Measurements from ENCODE around the gene SP2.

The SP2 gene

GRCh38 chr17:47949197-47949759 is 53.2 kb downstream of the SP2 start:
- Histone ChIP-seq H3K36me3 (ENCODE audit: control insufficient read depth, insufficient read depth, low read length) (no peaks in the 10 kb centered on the region), H3K56ac (ENCODE audit: low read length) (peak overlapping the region; percentile 68), H3K79me2 (ENCODE audit: control insufficient read depth, insufficient read depth, low read length) (no peaks in the 10 kb centered on the region), H3K4me3 (ENCODE audit: low read length) (no peak overlapping the region), H2BK5ac (ENCODE audit: low read length) (no peak overlapping the region), H3K79me1 (ENCODE audit: low read length) (no peaks in the 10 kb centered on the region), H2BK120ac (ENCODE audit: low read depth, low read length) (no peak overlapping the region), H3K9ac (ENCODE audit: low read length) (peak overlapping the region; percentile 40), H4K5ac (ENCODE audit: low read length) (no peak overlapping the region), H3K18ac (ENCODE audit: low read length) (peak overlapping the region; percentile 42), H3K4me1 (ENCODE audit: control insufficient read depth, low read depth, low read length) (peaks cover 2% of the 10 kb centered on the region), H3K27ac (ENCODE audit: low read depth, low read length) (no peak overlapping the region), H3K4me2 (ENCODE audit: low read length) (peak overlapping the region; percentile 10), H4K8ac (ENCODE audit: low read depth, low read length) (no peak overlapping the region), H2AK5ac (ENCODE audit: low read length) (no peak overlapping the region), H3K4ac (ENCODE audit: low read depth, low read length) (no peak overlapping the region), H3K23ac (ENCODE audit: low read length) (no peak overlapping the region), H3K27me3 (ENCODE audit: insufficient read depth, low read length, poor library complexity) (no peaks in the 10 kb centered on the region), H2BK15ac (replicated peaks; ENCODE audit: low read depth) (peak overlapping the region; percentile 8)
- DNase-seq: peak; percentile 88
- WGBS (ENCODE audit: extremely low coverage, insufficient coverage, low lambda C conversion rate): no CpG with 5 or more reads among the region's 22 CpGs

GRCh38 chr17:47949946-47950345 is 53.9 kb downstream of the SP2 start:
- Histone ChIP-seq H2BK15ac (replicated peaks; ENCODE audit: low read depth) (no peak overlapping the region), H3K18ac (ENCODE audit: low read length) (no peak overlapping the region), H2BK5ac (ENCODE audit: low read length) (no peak overlapping the region), H3K79me1 (ENCODE audit: low read length) (no peaks in the 10 kb centered on the region), H3K4me1 (ENCODE audit: control insufficient read depth, low read depth, low read length) (peaks cover 2% of the 10 kb centered on the region), H3K23ac (ENCODE audit: low read length) (no peak overlapping the region), H3K27ac (ENCODE audit: low read depth, low read length) (no peak overlapping the region), H3K4me2 (ENCODE audit: low read length) (no peak overlapping the region), H4K8ac (ENCODE audit: low read depth, low read length) (no peak overlapping the region), H3K27me3 (ENCODE audit: insufficient read depth, low read length, poor library complexity) (no peaks in the 10 kb centered on the region), H2AK5ac (ENCODE audit: low read length) (no peak overlapping the region), H4K5ac (ENCODE audit: low read length) (no peak overlapping the region), H3K36me3 (ENCODE audit: control insufficient read depth, insufficient read depth, low read length) (no peaks in the 10 kb centered on the region), H3K9ac (ENCODE audit: low read length) (peak overlapping the region; percentile 40), H3K4ac (ENCODE audit: low read depth, low read length) (no peak overlapping the region), H3K56ac (ENCODE audit: low read length) (peak overlapping the region; percentile 4), H3K4me3 (ENCODE audit: low read length) (no peak overlapping the region), H2BK120ac (ENCODE audit: low read depth, low read length) (no peak overlapping the region), H3K79me2 (ENCODE audit: control insufficient read depth, insufficient read depth, low read length) (no peaks in the 10 kb centered on the region)
- no CpG with 5 or more reads among the region's 3 CpGs for WGBS (ENCODE audit: extremely low coverage, insufficient coverage, low lambda C conversion rate)
- DNase-seq: no peak

GRCh38 chr17:47950448-47950847 is 54.4 kb downstream of the SP2 start:
- WGBS (ENCODE audit: extremely low coverage, insufficient coverage, low lambda C conversion rate): no CpG with 5 or more reads among the region's 4 CpGs
- H3K18ac ChIP-seq (ENCODE audit: low read length): no peak overlapping the region
- H2BK120ac ChIP-seq (ENCODE audit: low read depth, low read length): no peak overlapping the region
- H4K8ac ChIP-seq (ENCODE audit: low read depth, low read length): no peak overlapping the region
- no peak overlapping the region for H2BK5ac ChIP-seq (ENCODE audit: low read length)
- H3K4me3 ChIP-seq (ENCODE audit: low read length): no peak overlapping the region
- no peak overlapping the region for H3K27ac ChIP-seq (ENCODE audit: low read depth, low read length)
- no peaks in the 10 kb centered on the region for H3K79me2 ChIP-seq (ENCODE audit: control insufficient read depth, insufficient read depth, low read length)
- H2BK15ac ChIP-seq (replicated peaks; ENCODE audit: low read depth): no peak overlapping the region
- H3K4ac ChIP-seq (ENCODE audit: low read depth, low read length): no peak overlapping the region
- no peak overlapping the region for H3K4me2 ChIP-seq (ENCODE audit: low read length)
- no peak for DNase-seq
- peaks cover 2% of the 10 kb centered on the region for H3K4me1 ChIP-seq (ENCODE audit: control insufficient read depth, low read depth, low read length)
- H3K9ac ChIP-seq (ENCODE audit: low read length): no peak overlapping the region
- H3K56ac ChIP-seq (ENCODE audit: low read length): no peak overlapping the region
- H3K23ac ChIP-seq (ENCODE audit: low read length): no peak overlapping the region
- H4K5ac ChIP-seq (ENCODE audit: low read length): no peak overlapping the region
- no peaks in the 10 kb centered on the region for H3K79me1 ChIP-seq (ENCODE audit: low read length)
- no peaks in the 10 kb centered on the region for H3K27me3 ChIP-seq (ENCODE audit: insufficient read depth, low read length, poor library complexity)
- no peak overlapping the region for H2AK5ac ChIP-seq (ENCODE audit: low read length)
- no peaks in the 10 kb centered on the region for H3K36me3 ChIP-seq (ENCODE audit: control insufficient read depth, insufficient read depth, low read length)

GRCh38 chr17:47952171-47953021 is 56.4 kb downstream of the SP2 start:
- Histone ChIP-seq H2BK5ac (ENCODE audit: low read length) (no peak overlapping the region), H3K23ac (ENCODE audit: low read length) (no peak overlapping the region), H3K9ac (ENCODE audit: low read length) (no peak overlapping the region), H4K5ac (ENCODE audit: low read length) (no peak overlapping the region), H2AK5ac (ENCODE audit: low read length) (no peak overlapping the region), H3K79me2 (ENCODE audit: control insufficient read depth, insufficient read depth, low read length) (no peaks in the 10 kb centered on the region), H3K4ac (ENCODE audit: low read depth, low read length) (no peak overlapping the region), H3K36me3 (ENCODE audit: control insufficient read depth, insufficient read depth, low read length) (no peaks in the 10 kb centered on the region), H3K79me1 (ENCODE audit: low read length) (no peaks in the 10 kb centered on the region), H3K27me3 (ENCODE audit: insufficient read depth, low read length, poor library complexity) (no peaks in the 10 kb centered on the region), H3K4me2 (ENCODE audit: low read length) (no peak overlapping the region), H4K8ac (ENCODE audit: low read depth, low read length) (no peak overlapping the region), H2BK120ac (ENCODE audit: low read depth, low read length) (no peak overlapping the region), H3K4me3 (ENCODE audit: low read length) (no peak overlapping the region), H3K18ac (ENCODE audit: low read length) (no peak overlapping the region), H3K56ac (ENCODE audit: low read length) (no peak overlapping the region), H3K4me1 (ENCODE audit: control insufficient read depth, low read depth, low read length) (peaks cover 2% of the 10 kb centered on the region), H2BK15ac (replicated peaks; ENCODE audit: low read depth) (no peak overlapping the region), H3K27ac (ENCODE audit: low read depth, low read length) (no peak overlapping the region)
- WGBS (ENCODE audit: extremely low coverage, insufficient coverage, low lambda C conversion rate): no CpG with 5 or more reads among the region's 12 CpGs
- DNase-seq: no peak

- H3K79me1 ChIP-seq (ENCODE audit: low read length): no peaks in the 10 kb centered on the region
- H2BK15ac ChIP-seq (replicated peaks; ENCODE audit: low read depth): no peak overlapping the region
- no peak overlapping the region for H4K8ac ChIP-seq (ENCODE audit: low read depth, low read length)
- no peak for DNase-seq
- no peaks in the 10 kb centered on the region for H3K79me2 ChIP-seq (ENCODE audit: control insufficient read depth, insufficient read depth, low read length)
- no peak overlapping the region for H3K56ac ChIP-seq (ENCODE audit: low read length)
- H2BK5ac ChIP-seq (ENCODE audit: low read length): no peak overlapping the region
- no peak overlapping the region for H3K18ac ChIP-seq (ENCODE audit: low read length)
- H3K4me2 ChIP-seq (ENCODE audit: low read length): no peak overlapping the region
- no peaks in the 10 kb centered on the region for H3K36me3 ChIP-seq (ENCODE audit: control insufficient read depth, insufficient read depth, low read length)
- no peak overlapping the region for H3K27ac ChIP-seq (ENCODE audit: low read depth, low read length)
- H3K9ac ChIP-seq (ENCODE audit: low read length): no peak overlapping the region
- no peak overlapping the region for H3K4me3 ChIP-seq (ENCODE audit: low read length)
- no peak overlapping the region for H3K4ac ChIP-seq (ENCODE audit: low read depth, low read length)
- H3K4me1 ChIP-seq (ENCODE audit: control insufficient read depth, low read depth, low read length): peaks cover 4% of the 10 kb centered on the region
- H2BK120ac ChIP-seq (ENCODE audit: low read depth, low read length): no peak overlapping the region
- no peak overlapping the region for H4K5ac ChIP-seq (ENCODE audit: low read length)
- no peaks in the 10 kb centered on the region for H3K27me3 ChIP-seq (ENCODE audit: insufficient read depth, low read length, poor library complexity)
- no peak overlapping the region for H2AK5ac ChIP-seq (ENCODE audit: low read length)
- H3K23ac ChIP-seq (ENCODE audit: low read length): no peak overlapping the region
Measured at GRCh38 chr17:47953909-47954308, 57.9 kb downstream of the SP2 start.

Measured in mesendoderm (in vitro differentiated cells).